HCT116 (cell line): ENCODE data around the gene LRRFIP2.

Experiments used
- CTCF ChIP-seq, 3 experiments: fragments of 200-600 bp in 1 of 3; sonication (generic) in 1 of 3; IDR thresholded peaks in 2 of 3; conservative IDR thresholded peaks in 1 of 3; 2 replicates each; pipeline ENCODE4 v1.5.1; 2012 to 2017; ENCODE audit warnings: low read depth in 2 of 3, low read length in 2 of 3, antibody characterized with exemption in 1 of 3, borderline replicate concordance in 1 of 3, control low read depth in 1 of 3, mild to moderate bottlenecking in 1 of 3, mixed read lengths in 1 of 3, mixed run types in 1 of 3, moderate library complexity in 1 of 3; ENCODE audit not compliant: insufficient read depth in 1 of 3
- EGR1 ChIP-seq: IDR thresholded peaks from 2 replicates; pipeline ENCODE4 v1.6.1; 2012; ENCODE audit warnings: low read depth
- EZH2phosphoT487 ChIP-seq: fragments of 200-600 bp; IDR thresholded peaks from 2 replicates; pipeline ENCODE4 v1.6.1; 2018; ENCODE audit warnings: antibody characterized with exemption, borderline replicate concordance
- POLR2AphosphoS5 ChIP-seq: IDR thresholded peaks from 2 replicates; pipeline ENCODE4 v1.6.1; 2011; ENCODE audit warnings: mild to moderate bottlenecking, low read depth, low read length, moderate library complexity
- SP1 ChIP-seq: IDR thresholded peaks from 2 replicates; pipeline ENCODE4 v1.6.1; 2012; ENCODE audit warnings: low read depth
- TCF7L2 ChIP-seq: IDR thresholded peaks from 2 replicates; pipeline ENCODE4 v1.7.0; 2011; ENCODE audit warnings: borderline replicate concordance, inconsistent platforms; ENCODE audit not compliant: insufficient read depth, insufficient read length; ENCODE audit errors: extremely low read depth
- YY1 ChIP-seq: IDR thresholded peaks from 2 replicates; pipeline ENCODE4 v1.6.1; 2011; ENCODE audit warnings: low read length, low read depth, moderate library complexity, mild to moderate bottlenecking; ENCODE audit not compliant: insufficient replicate concordance; ENCODE audit errors: extremely low read depth
- ZFX ChIP-seq: fragments of 450-650 bp; IDR thresholded peaks from 2 replicates; pipeline ENCODE4 v1.6.1; 2017

- no peak for TF ChIP-seq CTCF (IDR thresholded peaks at IDR 0.05 in 2 of 3, conservative IDR thresholded peaks at IDR 0.05 in 1 of 3; ENCODE audit: borderline replicate concordance in 1 of 3, insufficient read depth in 1 of 3, low read depth in 2 of 3, low read length in 2 of 3)
- TF ChIP-seq POLR2AphosphoS5: no peak
- TF ChIP-seq EGR1: no peak
- no peak for TF ChIP-seq TCF7L2
- TF ChIP-seq ZFX: no peak
- TF ChIP-seq EZH2phosphoT487: no peak
- no peak for TF ChIP-seq SP1
- no peak for TF ChIP-seq YY1
Observed at GRCh38 chr3:37140899-37141541, 33.4 kb downstream of the LRRFIP2 start.
